Limb (tissue), 2 donors: Measurements from ENCODE around the gene SLC6A7.

Source experiments
- DNase-seq, 2 donors: peaks; one replicate each; pipeline ENCODE4 v3.0.0-alpha.2; 2016; ENCODE audit errors: extremely low spot score in 2 of 2

The SLC6A7 gene

GRCh38 chr5:150258130-150258529, 68.3 kb downstream of the SLC6A7 start:
- DNase-seq: no peak
